NCI-H82 treated with DMSO at 0.1 percent for 48 hours (cell line): ENCODE results near the gene ITPRIPL2.
A peak's percentile ranks its signal among the peaks of the same experiment; 100 is the strongest.

Experiments
- DNase-seq: peaks from one replicate; lab custom pipeline; 2025; ENCODE audit not compliant: unreplicated experiment; lab: John Stamatoyannopoulos, UW

The ITPRIPL2 gene

DNA sequence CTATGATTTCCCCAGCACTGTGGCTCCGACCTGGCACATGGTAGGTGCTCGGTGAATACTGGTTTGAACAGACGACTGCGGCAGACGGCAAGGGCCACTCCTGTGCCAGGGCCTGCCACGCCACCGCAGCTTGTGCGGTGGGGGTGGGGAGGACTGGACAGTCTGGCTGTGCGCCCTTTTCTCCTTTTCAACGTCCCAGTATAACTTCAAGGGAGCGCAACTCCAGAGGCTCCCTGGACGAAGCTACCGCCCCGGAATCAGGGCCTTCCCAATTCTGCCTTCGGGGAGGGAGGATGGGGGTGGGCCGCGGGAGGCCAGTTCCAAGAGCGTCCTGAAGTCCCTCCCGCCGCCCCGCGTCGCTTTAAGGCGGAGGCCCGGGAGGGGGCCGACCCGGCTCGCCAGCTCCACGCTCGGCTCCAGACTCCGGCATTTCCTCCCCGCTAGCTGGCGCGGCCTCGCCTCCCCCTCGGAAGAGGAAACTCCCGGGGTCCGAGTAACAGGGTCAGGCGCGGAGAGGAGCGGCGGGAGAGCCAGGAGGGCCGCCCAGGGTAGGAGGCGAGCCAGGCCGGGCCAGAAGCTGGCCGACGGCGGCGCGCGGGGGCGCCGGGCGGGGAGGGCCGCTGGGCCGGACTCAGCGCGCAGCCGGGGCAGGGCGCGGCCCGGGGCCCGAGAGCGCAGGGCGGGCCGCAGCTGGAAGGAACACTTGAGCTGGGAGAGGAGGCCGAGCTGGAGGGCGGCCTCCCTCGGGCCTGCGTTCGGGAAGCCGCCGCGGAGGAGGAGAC, at the start of gene ITPRIPL2:
TSS of gene ITPRIPL2 (plus strand) at position 388 of the 782 bp plus-strand sequence. CDS start 498 bp downstream, outside the sequence.
- no peak for DNase-seq

DNA sequence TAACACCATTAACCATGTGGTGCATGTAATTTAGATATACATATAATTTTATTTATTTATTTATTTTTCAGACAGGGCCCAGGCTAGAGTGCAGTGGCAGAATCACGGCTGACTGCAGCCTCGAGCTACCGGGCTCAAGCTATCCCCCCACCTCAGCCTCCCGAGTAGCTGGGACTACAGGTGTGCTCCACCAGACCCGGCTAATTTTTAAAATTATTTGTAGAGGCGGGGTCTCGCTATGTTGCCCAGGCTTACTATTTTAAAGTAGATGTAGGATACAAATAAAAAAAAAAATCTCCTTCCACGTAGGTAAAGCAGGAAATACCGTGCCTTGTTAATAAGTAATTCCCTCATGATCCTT, 46.8 kb upstream of the ITPRIPL2 start:
- DNase-seq = no peak

DNA sequence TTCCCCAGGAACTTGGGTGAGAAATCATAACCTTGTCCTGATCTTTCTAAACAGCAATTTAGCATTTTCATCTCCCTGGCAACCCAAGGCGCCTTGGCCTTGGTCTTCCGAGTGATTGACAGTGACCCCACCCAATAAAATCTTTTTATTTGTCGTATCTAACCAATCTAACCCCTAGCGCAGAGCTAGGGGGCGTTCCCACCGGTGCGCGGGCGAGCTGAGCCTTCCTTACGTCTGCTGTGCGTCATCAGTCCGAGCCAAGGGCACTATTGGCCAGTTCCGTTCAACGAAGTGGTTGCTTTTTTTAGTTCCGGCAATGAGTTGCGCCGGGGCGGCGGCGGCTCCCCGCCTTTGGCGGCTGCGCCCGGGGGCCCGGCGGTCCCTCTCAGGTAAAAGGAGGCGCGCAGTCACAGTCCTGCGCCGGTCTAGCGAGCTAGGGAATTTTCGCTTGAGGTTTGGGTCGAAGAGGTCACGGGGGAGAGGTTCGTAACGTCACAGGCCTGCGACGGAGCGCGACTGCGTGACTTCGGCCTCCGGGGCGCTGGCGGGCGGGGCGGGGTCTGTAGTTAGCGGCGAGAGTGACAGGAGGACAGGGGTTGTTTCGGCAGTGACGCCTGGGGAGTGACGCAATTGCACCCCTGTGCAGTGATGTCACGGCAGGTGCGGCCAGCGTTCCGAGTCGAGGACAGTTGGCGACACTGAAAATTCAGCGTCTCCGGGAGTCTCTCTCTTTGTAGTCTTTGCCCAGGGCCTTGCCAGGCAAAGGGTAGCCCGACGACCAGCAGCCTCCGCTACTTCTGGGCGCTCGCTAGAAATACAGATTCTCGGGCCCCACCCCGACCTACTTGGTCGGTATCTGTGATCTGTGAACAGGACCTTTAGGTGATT, 46.2 kb upstream of the ITPRIPL2 start, which contains the start of gene COQ7:
TSS of gene COQ7 (plus strand) at position 266 of the 888 bp plus-strand sequence. CDS start at position 317, 51 bp downstream.
- DNase-seq = peak; percentile 98

DNA sequence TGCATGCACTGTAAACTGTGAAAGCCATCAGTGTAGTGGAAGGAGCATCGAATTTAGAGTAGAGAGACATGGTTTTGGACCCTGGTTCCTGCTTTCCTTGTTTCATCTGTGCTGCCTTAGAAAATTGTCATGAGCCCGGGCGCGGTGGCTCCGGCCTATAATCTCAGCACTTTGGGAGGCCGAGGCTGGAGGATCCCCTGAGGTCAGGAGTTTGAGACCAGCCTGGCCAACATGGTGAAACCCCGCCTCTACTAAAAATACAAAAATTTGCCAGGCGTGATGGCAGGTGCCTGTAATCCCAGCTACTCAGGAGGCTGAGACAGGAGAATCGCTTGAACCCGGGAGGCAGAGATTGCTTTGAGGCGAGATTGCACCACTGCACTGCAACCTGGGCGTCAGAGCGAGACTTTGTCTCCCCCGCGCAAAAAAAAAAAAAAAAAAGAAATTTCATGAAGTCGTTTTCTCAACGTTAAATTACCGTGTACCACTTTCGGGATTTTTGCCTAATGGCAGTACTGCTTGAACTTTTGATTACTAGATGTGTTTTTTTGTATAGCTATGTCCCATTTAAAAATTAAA, 45.4 kb upstream of the ITPRIPL2 start:
- no peak for DNase-seq

DNA sequence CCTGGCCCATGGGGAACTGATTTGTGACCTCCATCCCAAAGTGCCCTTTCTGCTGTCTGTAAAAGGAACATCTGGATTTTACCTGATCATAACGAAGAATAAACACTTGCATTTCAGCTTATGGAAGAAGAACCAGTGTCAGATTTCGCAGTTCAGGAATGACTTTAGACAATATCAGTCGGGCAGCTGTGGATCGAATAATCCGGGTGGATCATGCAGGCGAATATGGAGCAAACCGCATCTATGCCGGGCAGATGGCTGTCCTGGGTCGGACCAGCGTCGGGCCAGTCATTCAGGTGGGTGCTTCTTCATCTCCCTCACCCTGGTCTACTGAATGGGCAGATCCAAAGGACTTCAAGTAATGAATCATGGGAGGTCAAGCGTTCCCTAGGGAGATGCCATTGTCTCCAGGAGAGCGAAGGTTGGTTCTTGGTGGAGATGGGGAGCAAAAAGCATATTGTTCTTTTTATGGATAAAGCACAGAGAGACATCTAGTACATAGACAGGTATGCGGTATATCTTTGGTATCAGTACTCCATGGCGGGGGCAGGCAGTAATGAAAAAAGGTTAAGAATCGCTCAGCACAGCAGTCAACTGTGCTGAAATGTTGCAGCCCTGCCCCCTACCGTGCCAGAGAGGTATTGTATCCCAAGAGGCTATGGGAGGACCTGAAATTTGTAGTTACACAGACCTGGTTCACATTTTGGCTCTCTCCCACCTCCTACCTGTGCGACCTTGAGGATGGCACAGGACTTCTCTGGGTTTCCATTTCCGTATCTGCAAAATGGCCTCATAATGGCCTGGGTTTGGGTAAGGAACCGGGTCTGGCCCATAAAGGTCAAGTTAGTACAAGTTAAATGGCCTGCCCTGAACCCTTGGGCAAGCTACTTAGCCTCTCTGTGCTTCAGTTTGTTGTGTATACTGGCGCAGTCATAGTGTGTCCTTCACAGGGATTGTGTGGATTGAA, 41.7 kb upstream of the ITPRIPL2 start:
- peak; percentile 14 for DNase-seq

DNA sequence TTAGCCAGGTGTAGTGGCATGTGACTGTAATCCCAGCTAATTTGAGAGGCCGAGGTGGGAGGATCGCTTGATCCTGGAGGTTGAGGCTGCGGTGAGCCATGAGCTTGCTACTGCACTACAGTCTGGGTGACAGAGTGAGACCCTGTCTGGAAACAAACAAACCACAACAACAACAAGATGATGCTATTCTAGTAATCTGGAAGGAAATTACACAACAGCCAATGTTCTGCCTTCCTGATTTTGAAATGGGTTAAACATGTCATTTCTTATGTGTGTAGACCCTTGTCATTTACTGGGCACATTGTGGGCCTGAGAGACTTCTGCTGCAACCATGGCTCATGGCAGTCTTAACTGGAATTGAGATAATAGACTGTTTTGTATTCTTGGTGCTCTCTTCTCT, 40.4 kb upstream of the ITPRIPL2 start:
- no peak for DNase-seq

DNA sequence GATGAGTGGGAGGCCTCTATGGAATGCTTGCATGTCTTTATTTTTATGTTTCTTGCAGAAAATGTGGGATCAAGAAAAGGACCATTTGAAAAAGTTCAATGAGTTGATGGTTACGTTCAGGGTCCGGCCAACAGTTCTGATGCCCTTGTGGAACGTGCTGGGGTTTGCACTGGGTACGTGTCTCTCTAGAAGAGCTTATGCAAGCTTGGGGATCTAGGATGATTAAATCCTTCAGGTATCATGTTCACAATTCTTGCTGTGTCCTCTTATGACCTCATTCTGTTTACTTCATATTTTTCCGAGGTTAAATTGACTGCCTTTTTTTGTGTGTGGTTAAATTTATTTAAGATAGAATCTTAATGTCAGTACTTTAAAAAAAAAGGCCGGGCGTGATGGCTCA, 39.9 kb upstream of the ITPRIPL2 start:
- DNase-seq = no peak

DNA sequence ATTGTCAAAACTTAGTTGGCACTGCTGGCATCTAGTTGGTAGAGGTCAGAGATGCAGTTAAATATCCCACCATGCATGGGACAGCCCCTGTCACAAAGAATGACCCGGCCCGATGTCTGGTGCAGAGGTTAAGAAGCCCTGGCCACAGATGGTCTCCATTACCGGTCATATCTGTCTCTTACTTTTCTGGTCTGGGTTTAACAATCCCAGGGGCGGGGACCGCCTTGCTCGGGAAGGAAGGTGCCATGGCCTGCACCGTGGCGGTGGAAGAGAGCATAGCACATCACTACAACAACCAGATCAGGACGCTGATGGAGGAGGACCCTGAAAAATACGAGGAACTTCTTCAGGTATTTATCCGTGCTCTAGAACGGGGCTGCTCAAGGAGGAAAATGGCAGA, 38.3 kb upstream of the ITPRIPL2 start:
- no peak for DNase-seq

DNA sequence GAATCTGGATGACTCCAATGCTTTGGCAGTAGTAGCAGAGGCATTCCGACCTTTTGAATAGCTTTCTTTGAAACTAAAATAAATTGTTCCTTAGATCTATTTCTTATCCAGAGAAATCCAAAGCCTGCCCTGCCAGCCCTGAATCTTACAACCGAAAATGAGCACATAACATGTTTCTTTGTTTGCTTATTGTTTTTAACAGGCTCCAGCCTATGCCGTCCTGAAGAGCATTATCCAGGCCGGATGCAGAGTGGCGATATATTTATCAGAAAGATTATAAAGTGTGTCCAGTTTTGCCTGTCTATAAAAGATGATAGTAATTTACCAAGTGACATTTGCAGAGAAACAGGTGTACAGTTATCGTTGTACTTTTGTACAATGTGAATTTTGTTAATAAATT, 35.9 kb upstream of the ITPRIPL2 start:
- no peak for DNase-seq

DNA sequence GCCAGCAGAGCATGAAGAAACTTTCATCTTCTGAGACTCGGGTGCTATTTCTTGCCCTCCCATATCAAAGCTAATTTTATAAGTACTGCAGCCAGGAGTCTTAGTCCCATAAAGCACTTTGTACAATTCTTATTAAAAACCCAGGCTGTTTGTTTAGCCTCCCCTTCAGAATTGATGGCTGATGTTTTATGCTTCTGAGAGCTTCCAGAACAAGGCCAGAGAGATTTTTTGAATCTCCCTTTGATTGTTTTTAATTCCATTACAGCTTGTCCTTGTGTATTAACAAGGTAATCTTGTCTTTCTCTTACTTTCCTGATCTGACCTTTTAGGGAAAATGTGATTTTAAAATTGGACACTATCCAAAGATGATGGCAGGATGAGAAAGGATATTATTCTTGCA, 30.1 kb upstream of the ITPRIPL2 start:
- DNase-seq = peak; percentile 15

DNA sequence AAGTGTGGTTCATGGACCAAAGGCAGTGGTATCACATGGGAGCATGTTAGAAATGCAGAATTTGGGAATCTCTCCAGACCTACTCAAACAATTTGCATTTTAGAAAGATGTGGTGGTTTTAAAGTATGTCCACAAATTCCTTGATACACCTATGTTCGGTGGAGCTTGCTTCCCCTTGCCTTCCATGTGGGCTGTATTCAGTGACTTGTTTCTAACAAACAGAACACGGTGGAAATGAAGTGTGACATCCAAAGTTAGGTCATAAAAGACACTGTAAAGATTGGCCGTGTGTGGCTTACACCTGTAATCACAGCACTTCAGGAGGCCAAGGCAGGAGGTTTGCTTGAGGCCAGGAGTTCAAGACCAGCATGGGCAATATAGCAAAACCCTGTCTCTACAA, 29.6 kb upstream of the ITPRIPL2 start:
- no peak for DNase-seq

DNA sequence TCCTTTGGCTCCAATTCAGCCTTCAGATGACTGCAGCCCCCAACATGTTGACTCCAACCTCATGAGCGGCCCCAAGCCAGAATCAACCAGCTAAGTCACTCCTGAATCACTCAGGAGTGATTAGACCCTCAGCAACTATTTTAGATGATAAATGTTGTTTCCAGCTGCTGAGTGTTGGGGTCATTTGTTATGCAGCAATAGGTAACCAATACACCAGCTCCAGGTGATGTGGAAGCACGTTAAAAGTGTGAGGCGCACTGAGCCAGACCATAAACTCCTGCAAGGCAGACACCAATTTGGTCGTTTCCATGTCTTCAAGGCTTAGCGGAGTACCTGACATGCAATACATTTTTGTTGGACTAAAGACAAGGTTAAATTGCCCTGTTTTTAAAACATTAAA, 28.9 kb upstream of the ITPRIPL2 start:
- no peak for DNase-seq

DNA sequence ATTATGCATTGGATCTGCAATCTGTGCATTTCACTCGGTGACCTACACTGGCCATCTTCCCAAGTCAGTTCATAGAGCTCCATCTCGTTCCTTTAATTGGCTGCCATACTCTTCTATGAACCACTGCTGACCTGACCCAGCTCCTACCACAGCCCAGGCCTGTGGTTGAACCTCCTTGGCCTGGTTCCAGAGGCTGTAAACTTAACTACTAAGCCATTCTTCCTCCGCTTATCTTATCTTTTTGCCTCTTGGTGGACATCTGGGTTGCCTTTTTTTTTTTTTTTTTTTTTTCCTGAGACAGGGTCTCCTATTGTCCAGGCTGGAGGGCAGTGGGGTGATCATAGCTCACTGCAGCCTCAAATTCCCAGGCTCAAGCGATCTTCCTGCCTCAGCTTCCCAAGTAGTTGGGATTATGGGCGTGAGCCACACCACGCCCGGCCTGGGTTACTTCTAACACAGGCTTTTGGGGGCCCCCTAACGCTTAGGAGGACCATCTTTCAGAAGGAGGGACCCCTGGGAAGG, 28.0 kb upstream of the ITPRIPL2 start:
- no peak for DNase-seq

DNA sequence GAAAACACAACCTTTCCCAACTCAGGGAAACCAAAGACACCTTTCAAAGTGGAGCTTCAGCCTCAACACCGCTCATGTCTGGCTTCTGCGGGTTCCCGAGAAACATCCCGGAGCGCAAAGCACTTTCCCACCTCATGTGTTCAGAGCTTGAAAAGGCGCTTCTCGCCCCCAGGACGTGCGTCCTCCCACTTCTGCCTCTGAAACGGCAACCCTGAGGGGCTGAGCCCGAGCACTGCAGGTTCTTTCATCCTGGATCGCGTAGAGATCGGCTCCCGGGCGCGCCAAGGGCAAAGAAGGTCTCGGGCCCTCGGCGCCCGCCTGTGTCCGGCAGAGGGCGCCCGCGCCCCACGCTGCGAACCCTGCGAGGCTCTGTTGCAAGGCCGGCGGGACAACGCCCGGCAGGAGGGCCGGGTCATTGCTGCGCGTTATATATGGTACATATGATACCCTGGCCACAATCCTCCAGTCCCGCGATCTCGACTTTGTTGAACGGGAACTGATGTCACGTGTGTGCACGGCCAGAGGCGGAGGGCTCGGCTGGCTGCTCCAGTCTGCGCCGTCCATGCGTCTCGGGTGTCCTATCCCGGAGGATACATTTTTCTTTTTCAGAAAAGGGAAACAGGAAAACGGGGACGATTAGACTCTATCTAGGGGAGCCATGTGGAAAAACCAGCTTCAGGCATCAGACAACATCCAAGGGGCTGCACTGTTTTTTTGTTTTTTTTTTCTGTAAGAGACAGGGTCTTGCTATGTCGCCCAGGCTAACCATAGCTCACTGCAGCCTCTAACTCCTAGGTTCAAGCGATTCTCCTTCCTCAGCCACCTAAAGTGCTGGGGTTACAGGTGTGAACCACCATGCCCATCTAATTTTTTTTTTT, 27.2 kb upstream of the ITPRIPL2 start:
- DNase-seq = peak; percentile 40

DNA sequence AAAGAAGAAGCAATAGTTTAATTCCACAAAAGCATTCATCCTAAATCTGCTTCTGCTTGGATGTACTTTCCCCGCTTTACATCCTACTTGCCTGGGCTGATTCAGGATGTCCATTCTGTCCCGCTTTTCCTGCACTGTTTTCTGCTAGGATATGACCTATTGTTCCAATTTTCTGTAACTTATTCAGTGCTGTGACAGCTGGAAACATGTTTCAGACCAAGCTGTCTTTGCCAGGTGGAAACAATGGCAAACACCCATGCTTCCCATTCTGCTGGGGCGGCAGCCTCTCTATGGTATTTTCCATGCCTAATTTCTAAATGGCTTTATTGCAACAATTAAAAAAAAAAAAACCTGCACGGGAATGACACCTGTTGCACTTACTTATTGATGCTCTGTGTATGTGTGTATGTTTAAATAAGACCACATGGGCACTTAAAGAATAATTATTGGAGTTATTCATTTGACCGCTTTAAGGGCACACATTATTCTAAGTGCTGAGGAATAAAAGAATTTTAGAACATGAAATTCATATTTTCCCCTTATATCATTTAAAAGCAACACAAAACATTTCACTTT, 25.3 kb upstream of the ITPRIPL2 start:
- no peak for DNase-seq

DNA sequence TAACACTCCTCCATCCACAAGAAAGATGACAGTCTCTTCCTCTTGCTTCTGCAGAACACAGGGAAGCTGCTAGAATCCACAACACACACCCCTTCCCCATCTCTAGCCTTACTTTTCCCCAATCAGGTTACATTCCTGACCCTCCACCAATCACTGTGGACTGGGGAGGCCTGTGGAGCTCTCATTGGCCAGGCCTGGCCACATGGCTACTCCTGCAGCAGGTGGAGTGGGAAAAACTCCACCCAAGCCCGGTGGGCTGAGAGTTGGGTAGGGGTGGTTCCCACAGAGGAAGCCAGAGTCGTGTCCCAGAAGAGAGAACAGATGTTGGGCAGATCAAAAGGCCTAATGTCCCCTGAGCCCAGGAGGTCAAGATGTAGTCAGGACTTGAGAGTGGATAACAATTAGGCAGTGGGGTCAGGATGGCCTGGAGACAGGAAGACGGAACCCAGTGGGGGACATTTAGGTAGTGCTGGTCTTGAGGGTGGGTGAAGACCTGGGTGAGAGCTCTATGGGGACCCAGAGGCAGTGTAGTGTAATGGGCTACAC, 24.3 kb upstream of the ITPRIPL2 start:
- no peak for DNase-seq

DNA sequence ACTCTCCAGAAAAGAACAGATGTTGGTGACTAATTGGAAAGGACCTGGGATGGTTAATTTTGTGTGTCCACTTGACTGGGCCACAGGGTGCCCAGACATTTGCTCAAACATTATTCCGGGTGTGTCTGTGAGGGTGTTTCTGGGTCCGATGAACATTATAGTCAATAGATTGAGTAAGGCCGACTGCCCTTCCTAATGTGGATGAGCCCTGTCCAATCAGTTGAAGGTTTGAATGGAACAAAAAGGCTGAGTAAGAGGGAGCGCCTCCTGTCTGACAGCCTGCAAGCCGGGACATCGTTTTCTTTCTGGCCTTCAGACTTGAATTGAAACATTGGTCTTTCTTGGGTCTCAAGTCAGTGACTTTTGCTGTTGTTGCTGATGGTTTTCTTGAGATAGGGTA, 22.8 kb upstream of the ITPRIPL2 start:
- DNase-seq = no peak

DNA sequence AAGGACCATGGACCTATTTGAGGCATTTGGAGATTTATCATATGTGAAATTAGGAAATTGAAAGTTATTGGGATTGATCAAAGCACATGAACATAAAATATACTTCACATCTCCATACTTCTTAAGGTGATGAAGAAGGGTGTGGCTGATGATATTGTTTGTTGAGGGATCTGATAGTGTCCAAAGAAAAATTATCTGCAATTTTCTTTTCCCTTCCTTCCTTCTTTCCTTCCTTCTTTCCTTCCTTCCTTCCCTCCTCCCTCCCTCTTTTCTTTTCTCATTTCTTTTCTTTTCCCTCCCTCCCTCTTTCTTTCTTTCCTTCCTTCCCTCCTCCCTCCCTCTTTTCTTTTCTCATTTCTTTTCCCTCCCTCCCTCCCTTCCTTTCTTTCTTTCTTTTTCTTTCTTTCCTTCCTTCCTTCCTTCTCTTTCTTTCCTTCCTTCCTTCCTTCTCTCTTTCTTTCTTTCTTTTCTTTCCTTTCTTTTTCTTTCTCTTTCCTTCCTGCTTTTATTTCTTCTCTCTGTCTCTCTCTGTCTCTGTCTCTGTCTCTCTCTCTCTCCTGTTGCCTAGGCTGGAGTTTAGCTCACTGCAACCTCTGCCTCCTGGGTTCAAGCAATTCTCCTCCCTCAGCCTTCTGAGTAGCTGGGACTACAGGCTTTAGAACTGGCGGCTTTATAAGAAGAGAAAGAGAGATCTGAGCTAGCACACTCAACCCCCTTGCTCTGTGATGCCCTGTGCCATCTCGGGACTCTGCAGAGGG, 20.9 kb upstream of the ITPRIPL2 start:
- DNase-seq = no peak
